Fibroblast of pulmonary artery (primary cell): ENCODE results near the gene PTEN.
A peak's percentile ranks its signal among the peaks of the same experiment; 100 is the strongest.

Experiments used
- DNase-seq: peaks from one replicate; pipeline ENCODE4 v3.0.0-alpha.2; 2010; ENCODE audit warnings: low read depth
- H3K4me3 ChIP-seq: replicated peaks from 2 replicates; pipeline ENCODE4 v1.5.1; 2011; ENCODE audit warnings: low read depth, mild to moderate bottlenecking, control low read depth, low read length, moderate library complexity
- CTCF ChIP-seq: IDR thresholded peaks from 2 replicates; pipeline ENCODE4 v1.5.1; 2011; ENCODE audit warnings: mild to moderate bottlenecking, control low read depth, low read length, inconsistent platforms; ENCODE audit errors: missing control alignments

The PTEN gene

GRCh38 chr10:87860156-87860795, 3.1 kb upstream of the PTEN start:
- H3K4me3 ChIP-seq = no peak overlapping the region
- TF ChIP-seq CTCF = peak; percentile 45
- DNase-seq = peak; percentile 76

- DNase-seq = no peak
- TF ChIP-seq CTCF = no peak
- no peak overlapping the region for H3K4me3 ChIP-seq
These were observed 2.5 kb upstream of the PTEN start for GRCh38 chr10:87860816-87861403.

GRCh38 chr10:87861566-87861952, 1.9 kb upstream of the PTEN start:
- TF ChIP-seq CTCF = no peak
- peak overlapping the region; percentile 85 for H3K4me3 ChIP-seq
- peak; percentile 92 for DNase-seq

GRCh38 chr10:87861953-87862678, 1.3 kb upstream of the PTEN start:
- H3K4me3 ChIP-seq = peak overlapping the region; percentile 85
- peak; percentile 99 for DNase-seq
- TF ChIP-seq CTCF = no peak

GRCh38 chr10:87862679-87863052, 759 bp upstream of the PTEN start:
- no peak for TF ChIP-seq CTCF
- no peak for DNase-seq
- peak overlapping the region; percentile 85 for H3K4me3 ChIP-seq

GRCh38 chr10:87863951-87864495, 598 bp downstream of the PTEN start:
- H3K4me3 ChIP-seq = peak overlapping the region; percentile 85
- peak; percentile 35 for DNase-seq

GRCh38 chr10:87864496-87865059, 1.2 kb downstream of the PTEN start:
- DNase-seq = no peak
- no peak for TF ChIP-seq CTCF
- peak overlapping the region; percentile 85 for H3K4me3 ChIP-seq
